HG03432 (cell line): ENCODE results near the gene TMF1.

Experiments used
- ATAC-seq: cut with Tn5 transposase; IDR thresholded peaks from one replicate; pipeline ENCODE4 v1.9.1; 2021; ENCODE audit warnings: mild to moderate bottlenecking, moderate library complexity; ENCODE audit not compliant: unreplicated experiment

Gene TMF1

DNA sequence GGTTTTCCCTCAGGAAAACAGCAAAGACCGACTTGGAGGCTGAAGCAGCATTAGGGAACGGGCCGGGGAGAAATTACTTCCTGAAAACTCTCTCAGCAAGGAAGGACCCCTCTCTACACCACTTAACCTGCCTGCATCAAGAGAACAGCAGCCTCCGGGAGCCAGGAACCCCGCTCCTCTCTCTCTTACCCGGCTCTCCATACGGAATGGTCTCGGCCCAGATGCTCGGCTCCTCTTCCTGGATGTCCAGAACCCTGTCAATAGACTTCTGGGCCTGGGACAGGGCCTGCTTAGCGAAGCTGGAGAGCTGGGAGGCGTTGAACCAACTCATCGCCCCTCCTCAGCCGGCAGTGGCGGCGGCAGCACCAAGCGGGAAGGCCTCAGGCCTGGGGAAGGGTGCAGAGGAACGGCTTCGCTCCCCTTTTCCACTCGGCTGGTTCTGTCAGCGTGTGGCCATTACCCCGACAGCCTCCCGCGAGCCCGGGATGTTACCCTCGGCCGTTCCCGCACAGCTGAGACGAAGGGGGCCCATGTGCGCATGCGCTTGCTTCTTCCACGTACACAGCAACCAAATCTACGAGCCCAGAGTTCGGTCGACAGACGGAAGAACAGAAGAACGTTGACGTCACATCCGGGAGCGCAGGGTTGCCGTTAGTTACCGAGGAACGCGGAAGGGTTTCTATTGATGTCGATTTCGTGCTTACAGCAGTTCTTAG lies at the start of gene TMF1:
Gene TMF1, minus strand, starts transcription at position 578 of the 716 bp plus-strand sequence. Its CDS starts 247 bp downstream, at position 331.
- ATAC-seq: peak; percentile 96

DNA sequence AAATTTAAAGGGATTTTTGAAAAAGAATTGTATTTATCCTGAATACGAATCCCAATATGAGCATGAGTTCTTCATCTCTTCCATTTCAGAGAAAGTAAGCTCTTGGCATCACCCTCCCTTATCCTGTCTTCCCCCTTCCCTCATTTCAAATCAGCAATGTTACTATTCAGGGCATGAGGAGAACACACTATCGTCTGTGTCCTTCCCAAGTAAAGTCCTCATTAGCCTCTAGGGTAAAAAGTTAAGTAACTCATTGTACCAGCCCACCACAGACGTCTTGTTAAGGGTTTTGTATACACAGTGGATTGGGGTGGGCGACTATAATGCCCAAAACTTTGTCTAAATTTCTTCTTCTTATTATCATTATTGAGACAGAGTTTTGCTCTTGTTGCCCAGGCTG lies 47.4 kb upstream of the TMF1 start:
- no peak for ATAC-seq

DNA sequence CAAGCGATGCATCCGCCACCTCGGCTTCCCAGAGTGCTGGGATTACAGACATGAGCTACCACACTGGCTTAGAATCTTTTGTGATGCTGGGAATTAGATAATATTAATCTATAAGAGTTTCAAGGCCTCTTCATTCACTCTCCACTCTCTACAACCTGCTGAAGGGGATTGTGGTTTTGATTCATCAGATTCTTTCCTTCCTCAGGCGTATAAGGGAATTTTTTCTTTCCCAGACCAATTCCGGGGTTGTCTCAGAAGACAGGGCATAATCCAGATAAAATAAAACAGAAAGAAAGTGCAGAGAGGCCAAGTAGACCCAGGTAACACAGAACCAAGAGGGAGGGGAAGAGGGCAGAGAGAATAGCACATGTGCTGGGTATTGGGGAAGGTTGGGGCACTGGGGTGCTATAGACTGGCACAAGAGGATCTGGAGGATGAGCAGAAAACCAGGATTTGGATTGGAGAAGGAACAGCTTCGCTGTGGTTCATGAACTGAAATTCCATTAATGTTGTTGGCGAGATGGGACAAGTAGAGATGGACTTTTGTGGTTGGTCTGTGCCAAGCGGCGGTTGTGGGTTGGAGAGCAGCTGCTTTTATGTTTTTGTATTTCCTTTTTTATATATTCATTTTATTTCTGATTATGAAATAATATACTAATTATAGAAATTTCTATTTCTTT lies 45.4 kb upstream of the TMF1 start:
- no peak for ATAC-seq

- ATAC-seq: no peak
Measured at GRCh38 chr3:69096299-69096698, 44.2 kb upstream of the TMF1 start.

DNA sequence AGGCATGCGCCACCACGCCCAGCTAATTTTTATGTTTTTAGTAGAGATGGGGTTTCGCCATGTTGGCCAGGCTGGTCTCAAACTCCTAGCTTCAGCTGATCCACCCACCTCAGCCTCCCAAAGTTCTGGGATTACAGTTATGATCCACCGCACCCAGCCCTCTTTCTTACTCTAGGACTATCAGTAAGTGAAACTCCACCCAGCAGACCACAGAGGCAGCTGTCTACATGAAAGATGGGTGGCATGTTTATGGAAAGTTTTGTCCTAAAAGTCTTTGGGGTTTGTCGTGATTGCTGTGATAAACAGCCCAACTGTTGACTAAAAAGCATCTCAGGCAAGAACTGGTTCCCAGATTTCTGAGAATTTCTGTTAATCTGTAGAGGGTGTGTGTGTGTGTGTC lies 43.5 kb upstream of the TMF1 start:
- ATAC-seq: no peak

DNA sequence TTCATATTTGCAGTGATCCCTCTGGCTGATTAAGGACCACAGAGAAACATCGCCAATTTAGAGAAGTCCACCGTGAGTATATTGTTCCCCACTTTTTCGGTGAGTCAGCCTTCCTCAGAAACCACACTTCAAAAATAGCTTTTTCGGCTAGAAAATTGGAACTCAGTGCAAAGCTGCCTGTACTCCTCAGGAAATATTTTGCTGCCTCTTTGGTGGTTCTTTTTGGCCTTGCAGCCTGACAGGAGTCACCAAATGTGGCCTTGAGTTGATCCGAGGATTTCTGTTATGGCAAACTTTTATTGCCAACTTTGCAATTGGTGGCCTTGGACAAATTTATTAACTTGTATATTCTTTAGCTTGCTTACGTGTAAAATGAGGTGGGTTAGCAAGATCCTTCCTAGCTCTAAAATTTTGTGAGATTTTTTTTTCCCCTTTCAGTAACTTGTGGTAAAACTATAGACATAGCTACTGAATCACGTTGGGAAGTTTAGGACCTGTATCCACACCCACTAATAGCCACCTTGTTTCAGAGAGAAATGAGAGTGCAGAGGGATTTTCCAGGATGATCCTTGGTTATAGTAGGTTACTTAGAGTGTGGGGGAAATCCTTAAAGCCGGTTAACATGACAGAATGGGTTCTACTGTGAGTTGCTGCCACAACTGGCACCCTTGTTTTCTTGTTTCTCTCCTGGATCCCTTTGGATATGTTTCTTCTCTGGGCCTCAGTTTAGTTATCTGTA lies 42.5 kb upstream of the TMF1 start:
- no peak for ATAC-seq

- peak; percentile 81 for ATAC-seq
Measured at GRCh38 chr3:69092030-69092516, 39.9 kb upstream of the TMF1 start.

DNA sequence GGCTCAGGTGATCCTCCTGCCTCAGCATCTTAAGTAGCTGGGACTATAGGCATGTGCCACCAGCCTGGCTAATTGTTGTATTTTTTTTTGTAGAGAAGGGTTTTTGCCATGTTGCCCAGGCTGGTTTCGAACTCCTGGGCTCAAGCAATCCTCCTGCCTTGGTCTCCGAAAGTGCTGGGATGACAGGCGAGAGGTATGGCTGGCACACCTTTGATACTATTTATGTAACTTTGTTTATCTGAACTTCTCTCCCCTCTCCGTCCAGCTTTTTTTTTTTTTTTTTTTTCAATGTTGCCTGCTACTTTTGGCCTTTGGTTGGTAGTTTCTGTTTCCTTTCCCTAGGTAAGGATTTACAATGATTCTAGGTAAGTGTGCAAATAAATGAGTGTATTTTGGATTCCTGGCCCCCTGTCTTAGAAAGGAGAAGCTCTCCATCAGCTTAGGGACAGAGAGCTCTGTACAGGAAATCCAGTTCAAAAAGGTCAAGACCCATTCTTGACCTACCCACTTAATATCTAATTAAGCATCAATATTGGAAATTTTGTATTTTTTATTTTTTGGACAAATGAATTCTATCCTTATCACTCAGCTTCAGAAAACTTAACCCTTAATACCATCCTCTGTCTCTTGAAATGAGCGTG lies 39.4 kb upstream of the TMF1 start:
- ATAC-seq: no peak

GRCh38 chr3:69090021-69090420 lies 37.9 kb upstream of the TMF1 start:
- no peak for ATAC-seq

DNA sequence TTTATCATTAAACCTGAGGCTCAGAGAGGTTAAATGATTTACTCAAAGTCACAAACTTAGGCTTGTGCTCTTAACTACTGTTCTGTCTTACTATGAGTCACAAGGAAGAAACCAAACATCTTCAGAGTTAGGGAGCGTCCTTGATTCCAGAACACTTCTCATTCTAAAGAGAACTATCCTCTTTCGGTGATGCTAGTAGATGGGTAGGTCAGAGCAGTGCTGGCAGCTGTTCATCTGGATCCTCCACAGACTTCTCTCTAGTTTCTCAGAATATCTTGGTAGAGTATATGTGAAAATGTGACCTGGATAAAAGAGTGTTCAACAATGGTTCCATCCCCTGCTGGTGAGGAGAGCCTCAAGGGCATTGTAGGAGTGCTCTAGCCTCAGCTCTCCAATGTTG lies 35.9 kb upstream of the TMF1 start:
- ATAC-seq: peak; percentile 25

- no peak for ATAC-seq
Measured at GRCh38 chr3:69087030-69087791, 35.1 kb upstream of the TMF1 start.

DNA sequence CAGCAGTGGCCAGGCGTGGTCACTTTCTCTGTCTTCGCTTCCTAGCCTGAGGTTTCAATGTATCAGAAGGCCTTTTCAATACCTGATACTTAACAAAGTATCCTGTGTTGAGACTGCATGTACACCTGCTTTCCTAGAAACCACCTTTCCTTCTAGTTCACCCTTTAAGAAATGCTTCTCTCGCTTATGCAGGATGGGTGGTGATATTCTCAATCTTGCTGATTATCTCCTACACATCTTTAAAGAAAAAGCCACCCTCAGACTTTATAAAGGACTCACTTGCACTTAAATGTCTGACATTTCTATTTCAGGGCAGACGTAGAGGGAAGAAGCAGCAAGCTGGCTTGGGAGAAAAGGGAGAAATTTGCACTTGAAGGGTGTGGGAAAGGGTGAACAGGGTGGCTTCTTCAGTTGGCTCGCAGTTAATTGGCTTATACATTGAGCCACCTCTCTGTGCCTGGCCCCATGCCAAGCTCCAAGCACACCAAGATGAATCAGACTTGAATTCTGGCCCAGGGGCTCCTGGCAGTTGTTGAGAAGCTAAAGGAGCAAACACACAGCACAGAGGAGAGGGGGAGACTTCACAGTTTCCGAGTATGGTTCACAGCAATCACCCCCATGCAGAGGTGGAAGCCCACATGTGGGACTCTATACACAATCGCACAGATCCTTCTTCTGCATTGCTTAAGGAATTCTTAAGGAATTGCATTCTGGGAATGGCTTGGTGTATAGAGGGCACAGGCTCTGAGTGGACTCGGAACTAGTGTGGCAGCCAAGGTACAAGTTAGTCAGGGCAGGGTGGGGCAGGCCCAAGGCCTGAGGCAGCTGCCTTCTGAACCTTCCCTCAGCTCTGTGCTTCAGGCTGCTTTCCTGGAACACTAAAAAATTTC lies 33.9 kb upstream of the TMF1 start:
- no peak for ATAC-seq

DNA sequence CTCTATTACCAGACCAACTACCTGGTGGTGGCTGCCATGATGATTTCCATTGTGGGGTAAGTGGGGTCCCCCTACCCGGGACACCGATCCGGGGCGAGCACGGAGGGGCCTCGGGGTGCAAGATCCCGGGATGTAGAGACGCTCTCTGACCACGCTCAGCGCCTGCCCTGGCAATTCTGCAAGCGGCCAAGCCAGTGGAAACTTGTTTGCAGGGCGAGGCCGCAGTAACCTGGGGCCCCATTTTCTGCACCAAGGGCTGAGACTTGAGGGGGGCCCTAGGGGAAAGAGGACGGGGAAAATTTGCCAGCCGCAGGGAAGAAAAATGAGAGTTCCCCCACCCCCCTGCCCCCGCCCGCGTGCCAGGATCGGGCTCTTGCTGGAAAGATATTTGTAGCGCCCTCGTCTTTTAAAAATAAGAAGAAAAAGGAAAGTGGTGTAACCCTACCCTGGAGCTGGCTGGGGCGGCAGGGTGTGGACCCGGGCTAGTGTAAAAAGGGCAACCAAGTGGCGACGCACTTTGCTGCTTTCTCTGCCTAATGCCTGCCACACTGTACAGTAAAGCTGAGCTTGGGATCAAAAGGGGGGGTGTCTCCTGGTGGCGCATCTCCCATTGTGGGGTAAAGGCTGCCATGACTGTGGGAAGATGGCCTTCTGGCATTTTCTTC lies 33.2 kb upstream of the TMF1 start:
- no peak for ATAC-seq

- peak; percentile 60 for ATAC-seq
Measured at GRCh38 chr3:69084326-69085167, 32.4 kb upstream of the TMF1 start, which contains the start of gene ARL6IP5. Gene ARL6IP5 (plus strand): TSS chr3:69084937. CDS start chr3:69085048, 111 bp downstream.

DNA sequence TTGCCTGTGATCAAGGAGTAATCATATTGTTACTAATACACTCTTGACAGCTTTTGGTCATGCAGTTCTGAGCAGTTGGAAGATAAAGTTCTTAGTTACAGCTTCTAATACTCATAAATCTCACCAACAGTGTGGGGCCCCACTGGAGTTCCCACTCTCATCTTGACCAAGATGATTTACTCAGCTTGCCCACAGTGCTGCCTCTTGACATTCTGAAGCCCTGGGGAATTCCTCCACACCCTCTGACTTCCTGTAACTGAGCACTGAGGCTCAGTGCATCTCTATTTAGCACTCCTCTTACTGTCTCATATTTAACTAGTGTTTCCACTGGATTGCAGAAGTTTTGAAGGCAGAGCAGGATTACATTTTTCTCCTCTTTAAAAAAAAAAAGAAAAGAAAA lies 30.7 kb upstream of the TMF1 start:
- ATAC-seq: peak; percentile 62

- no peak for ATAC-seq
Measured at GRCh38 chr3:69082361-69082760, 30.2 kb upstream of the TMF1 start.

GRCh38 chr3:69081583-69082262 lies 29.6 kb upstream of the TMF1 start:
- ATAC-seq: peak; percentile 8
